SK-N-SH (cell line): Measurements from ENCODE around the gene ADD1. TPM values are rescaled to one million over a fixed set of nuclear protein-coding genes. Genes with fewer than 3 reads are reported as not detected.

Experiments
- CTCF ChIA-PET: fragments of 300-600, 350-600 bp; formaldehyde crosslinking; extraction: SDS; loops from one replicate; lab custom pipeline; 2021; lab: Yijun Ruan, JAX
- POLR2A ChIA-PET: fragments of 350-600 bp; sonication (Branson Sonifier 250); formaldehyde crosslinking; extraction: SDS; loops from one replicate; lab custom pipeline; 2020; ENCODE audit warnings: antibody characterized with exemption, inconsistent platforms; lab: Yijun Ruan, JAX
- DNase-seq: peaks from one replicate; pipeline ENCODE4 v3.0.0; 2012
- H2AFZ ChIP-seq: fragments of 200-600 bp; sonication (generic); 2 replicates; pipeline ENCODE4 v1.8.1; 2016; ENCODE audit warnings: antibody characterized with exemption, mild to moderate bottlenecking, low read depth
- H3F3A ChIP-seq: fragments of 200-600 bp; sonication (generic); replicated peaks from 2 replicates; pipeline ENCODE3; 2016; ENCODE audit warnings: antibody characterized with exemption, mild to moderate bottlenecking; ENCODE audit not compliant: insufficient read depth
- H3K27ac ChIP-seq, 2 experiments: fragments of 200-500 bp in 1 of 2; fragments of 200-600 bp in 1 of 2; sonication (Bioruptor generic) in 1 of 2; sonication (generic), shearing (Covaris generic) in 1 of 2; 2 replicates each; pipeline versions ENCODE4 v1.5.1 to v1.6.1; 2014 to 2016; ENCODE audit warnings: low read depth in 2 of 2, inconsistent platforms in 1 of 2, low read length in 1 of 2, mild to moderate bottlenecking in 1 of 2, mixed read lengths in 1 of 2
- H3K27me3 ChIP-seq: fragments of 200-600 bp; sonication (generic), shearing (Covaris generic); 2 replicates; pipeline ENCODE4 v1.6.1; 2016; ENCODE audit warnings: mixed run types; ENCODE audit not compliant: insufficient read depth
- H3K36me3 ChIP-seq, 2 experiments: fragments of 200-500 bp in 1 of 2; fragments of 200-600 bp in 1 of 2; sonication (Bioruptor generic) in 1 of 2; sonication (generic) in 1 of 2; replicated peaks in 1 of 2; 2 replicates each; pipeline versions ENCODE3 to v1.5.1; 2014 to 2016; ENCODE audit warnings: low read length in 1 of 2, mild to moderate bottlenecking in 1 of 2; ENCODE audit not compliant: insufficient read depth in 2 of 2, control insufficient read depth in 1 of 2
- H3K4me1 ChIP-seq, 2 experiments: fragments of 200-500 bp in 1 of 2; fragments of 200-600 bp in 1 of 2; sonication (Bioruptor generic) in 1 of 2; sonication (generic), shearing (Covaris generic) in 1 of 2; 2 replicates each; pipeline versions ENCODE4 v1.5.1 to v1.6.1; 2014 to 2016; ENCODE audit warnings: low read depth in 1 of 2, low read length in 1 of 2, mixed run types in 1 of 2; ENCODE audit not compliant: insufficient read depth in 2 of 2, control insufficient read depth in 1 of 2
- H3K4me2 ChIP-seq: fragments of 200-600 bp; sonication (generic), shearing (Covaris generic); 2 replicates; pipeline ENCODE4 v1.6.1; 2017; ENCODE audit warnings: mixed run types
- H3K4me3 ChIP-seq, 2 experiments: fragments of 200-500 bp in 1 of 2; fragments of 200-600 bp in 1 of 2; sonication (Bioruptor generic) in 1 of 2; sonication (generic), shearing (Covaris generic) in 1 of 2; 2 replicates each; pipeline versions ENCODE4 v1.5.1 to v1.8.1; 2014 to 2016; ENCODE audit warnings: low read depth in 2 of 2, inconsistent platforms in 1 of 2, low read length in 1 of 2, mild to moderate bottlenecking in 1 of 2, mixed read lengths in 1 of 2, moderate library complexity in 1 of 2
- H3K79me2 ChIP-seq: fragments of 200-600 bp; sonication (generic); 2 replicates; pipeline ENCODE4 v1.8.1; 2017; ENCODE audit warnings: mild to moderate bottlenecking; ENCODE audit not compliant: insufficient read depth
- H3K9ac ChIP-seq: fragments of 200-600 bp; sonication (generic); 2 replicates; pipeline ENCODE4 v1.6.1; 2017; ENCODE audit warnings: mixed run types
- H3K9me2 ChIP-seq: fragments of 200-600 bp; sonication (generic); 2 replicates; pipeline ENCODE4 v1.6.1; 2017; ENCODE audit warnings: mixed run types
- H3K9me3 ChIP-seq: fragments of 200-600 bp; sonication (generic); 2 replicates; pipeline ENCODE4 v1.6.1; 2017; ENCODE audit warnings: mixed run types, mild to moderate bottlenecking, moderate library complexity
- H4K20me1 ChIP-seq: fragments of 200-600 bp; sonication (generic); 2 replicates; pipeline ENCODE4 v1.6.1; 2017; ENCODE audit warnings: mild to moderate bottlenecking, mixed run types; ENCODE audit not compliant: insufficient read depth
- CHD2 ChIP-seq: fragments of 150-350 bp; IDR thresholded peaks from 2 replicates; pipeline ENCODE4 v1.6.1; 2018; ENCODE audit warnings: low read length; ENCODE audit not compliant: partially characterized antibody
- ELF1 ChIP-seq: IDR thresholded peaks from 2 replicates; pipeline ENCODE4 v1.4.0; 2012
- FOSL2 ChIP-seq: IDR thresholded peaks from 2 replicates; pipeline ENCODE4 v1.4.0; 2012; ENCODE audit warnings: low read depth, mild to moderate bottlenecking, moderate library complexity, borderline replicate concordance
- MXI1 ChIP-seq: IDR thresholded peaks from 2 replicates; pipeline ENCODE4 v1.6.1; 2012; ENCODE audit warnings: mild to moderate bottlenecking, low read depth, low read length, improper control_type of control experiment
- RCOR1 ChIP-seq: fragments of 150-350 bp; IDR thresholded peaks from 2 replicates; pipeline ENCODE4 v1.6.1; 2017; ENCODE audit warnings: antibody characterized with exemption, low read length
- RXRA ChIP-seq: IDR thresholded peaks from 2 replicates; pipeline ENCODE4 v1.4.0; 2012; ENCODE audit warnings: low read depth, mild to moderate bottlenecking, borderline replicate concordance
- TEAD4 ChIP-seq: IDR thresholded peaks from 2 replicates; pipeline ENCODE4 v1.4.0; 2012; ENCODE audit warnings: mild to moderate bottlenecking, borderline replicate concordance; ENCODE audit not compliant: insufficient read depth
- WGBS: methylation state at CpG from one replicate; pipeline ENCODE4 v1.1.6; 2017; ENCODE audit warnings: low lambda C conversion rate; 5-methylcytosine and 5-hydroxymethylcytosine counted together
- polyA plus RNA-seq, 3 experiments: library from polyadenylated mRNA; depleted of rRNA; stranded (reverse); fragments of >200 nt; gene quantifications; 2 replicates each; pipeline ENCODE4 v1.2.3, GENCODE V29; 2012
- TF ChIP-seq, protein P1 (sequence below): IDR thresholded peaks from 2 replicates; pipeline ENCODE4; 2012
- TF ChIP-seq, protein P2 (sequence below): fragments of 150-350 bp; IDR thresholded peaks from 2 replicates; pipeline ENCODE4 v1.6.1; 2016; ENCODE audit warnings: mild to moderate bottlenecking, low read depth, low read length
- TF ChIP-seq, protein P3 (sequence below): IDR thresholded peaks from 2 replicates; pipeline ENCODE4 v1.4.0; 2012; ENCODE audit warnings: low read depth
- TF ChIP-seq, protein P4 (sequence below): IDR thresholded peaks from 2 replicates; pipeline ENCODE4 v1.6.1; 2012; ENCODE audit warnings: mild to moderate bottlenecking, low read depth, low read length, moderate library complexity

ADD1 gene
- polyA plus RNA-seq, 1 of the 3 experiments (the other 2 are of a cell fraction) = 155 TPM

DNA sequence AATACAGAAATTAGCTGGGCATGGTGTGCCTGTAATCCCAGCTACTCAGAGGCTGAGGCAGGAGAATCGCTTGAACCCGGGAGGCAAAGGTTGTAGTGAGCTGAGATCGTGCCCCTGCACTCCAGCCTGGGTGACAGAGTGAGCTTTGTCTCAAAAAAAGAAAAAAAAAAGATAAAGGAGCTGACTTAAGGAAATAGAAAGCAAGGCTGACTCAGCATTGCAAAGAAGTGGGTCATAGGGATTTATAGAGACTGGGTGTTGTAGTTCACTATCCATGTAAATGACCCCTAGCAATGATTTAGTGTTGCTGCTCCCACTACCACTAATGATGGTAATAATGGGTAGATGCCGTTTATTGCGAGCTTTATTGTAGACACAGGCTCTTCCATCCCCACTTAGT, 47.6 kb downstream of the ADD1 start:
- TF ChIP-seq MXI1 (no peak), FOSL2 (peak; percentile 10; the same call in 1 of the 2 replicates)
- TF ChIP-seq, protein P1, sequence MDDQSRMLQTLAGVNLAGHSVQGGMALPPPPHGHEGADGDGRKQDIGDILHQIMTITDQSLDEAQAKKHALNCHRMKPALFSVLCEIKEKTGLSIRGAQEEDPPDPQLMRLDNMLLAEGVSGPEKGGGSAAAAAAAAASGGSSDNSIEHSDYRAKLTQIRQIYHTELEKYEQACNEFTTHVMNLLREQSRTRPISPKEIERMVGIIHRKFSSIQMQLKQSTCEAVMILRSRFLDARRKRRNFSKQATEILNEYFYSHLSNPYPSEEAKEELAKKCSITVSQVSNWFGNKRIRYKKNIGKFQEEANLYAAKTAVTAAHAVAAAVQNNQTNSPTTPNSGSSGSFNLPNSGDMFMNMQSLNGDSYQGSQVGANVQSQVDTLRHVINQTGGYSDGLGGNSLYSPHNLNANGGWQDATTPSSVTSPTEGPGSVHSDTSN = no peak
- Histone ChIP-seq H3K9me2 (no peaks in the 10 kb centered on the region), H3F3A (peaks cover 3% of the 10 kb centered on the region), H3K9me3 (no peaks in the 10 kb centered on the region), H3K36me3 (peaks cover 5 to 54% of the 10 kb centered on the region in 2 experiments), H3K4me2 (no peak overlapping the region), H2AFZ (no peak overlapping the region), H3K79me2 (peaks cover 67% of the 10 kb centered on the region; the same call in 1 of the 2 replicates), H3K27me3 (no peaks in the 10 kb centered on the region), H4K20me1 (peaks cover 19% of the 10 kb centered on the region), H3K9ac (no peak overlapping the region), H3K27ac (peak overlapping the region in 1 of 2 experiments; percentile 5; a peak in 2 of 4 replicates), H3K4me1 (peaks cover 0 to 16% of the 10 kb centered on the region in 2 experiments; a peak in 2 of 4 replicates), H3K4me3 (no peak overlapping the region)
- no peak for DNase-seq
- ChIA-PET CTCF (no interaction called here), POLR2A (no interaction called here)
- WGBS = 94% methylated on average over 5 of the region's 5 CpGs

DNA sequence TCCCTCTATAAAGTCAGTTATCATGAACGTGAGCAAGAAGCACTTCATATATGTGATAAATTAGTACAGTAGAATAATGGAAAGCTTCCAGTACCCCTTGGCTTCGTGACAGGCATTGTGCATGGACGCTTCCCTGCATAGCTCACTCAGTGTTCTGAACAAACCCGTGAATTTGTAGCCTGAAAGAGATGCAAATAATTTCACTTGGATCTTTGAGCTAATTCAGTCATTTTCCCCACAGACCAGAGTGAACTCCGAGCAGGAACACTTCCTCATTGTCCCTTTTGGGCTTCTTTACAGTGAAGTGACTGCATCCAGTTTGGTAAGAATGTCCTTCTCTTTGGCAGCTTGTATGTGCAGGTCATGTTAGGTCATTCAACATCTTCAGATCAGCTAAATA, 50.1 kb downstream of the ADD1 start:
- no peaks in the 10 kb centered on the region for H3K27me3 ChIP-seq
- DNase-seq = no peak
- H3K9ac ChIP-seq = no peak overlapping the region
- POLR2A ChIA-PET = no interaction called here
- H3F3A ChIP-seq = no peaks in the 10 kb centered on the region
- H3K4me2 ChIP-seq = no peak overlapping the region
- peaks cover 9% of the 10 kb centered on the region; the same call in 1 of the 2 replicates for H4K20me1 ChIP-seq
- H3K27ac ChIP-seq = no peak overlapping the region
- 94% methylated on average over 5 of the region's 5 CpGs for WGBS
- H3K9me3 ChIP-seq = no peaks in the 10 kb centered on the region
- peaks cover 16 to 63% of the 10 kb centered on the region in 2 experiments for H3K36me3 ChIP-seq
- H3K4me1 ChIP-seq = peaks cover 0 to 2% of the 10 kb centered on the region in 2 experiments; a peak in 1 of 4 replicates
- H3K9me2 ChIP-seq = no peaks in the 10 kb centered on the region
- TF ChIP-seq, protein P2, sequence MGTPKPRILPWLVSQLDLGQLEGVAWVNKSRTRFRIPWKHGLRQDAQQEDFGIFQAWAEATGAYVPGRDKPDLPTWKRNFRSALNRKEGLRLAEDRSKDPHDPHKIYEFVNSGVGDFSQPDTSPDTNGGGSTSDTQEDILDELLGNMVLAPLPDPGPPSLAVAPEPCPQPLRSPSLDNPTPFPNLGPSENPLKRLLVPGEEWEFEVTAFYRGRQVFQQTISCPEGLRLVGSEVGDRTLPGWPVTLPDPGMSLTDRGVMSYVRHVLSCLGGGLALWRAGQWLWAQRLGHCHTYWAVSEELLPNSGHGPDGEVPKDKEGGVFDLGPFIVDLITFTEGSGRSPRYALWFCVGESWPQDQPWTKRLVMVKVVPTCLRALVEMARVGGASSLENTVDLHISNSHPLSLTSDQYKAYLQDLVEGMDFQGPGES = no peak
- TF ChIP-seq, protein P3, sequence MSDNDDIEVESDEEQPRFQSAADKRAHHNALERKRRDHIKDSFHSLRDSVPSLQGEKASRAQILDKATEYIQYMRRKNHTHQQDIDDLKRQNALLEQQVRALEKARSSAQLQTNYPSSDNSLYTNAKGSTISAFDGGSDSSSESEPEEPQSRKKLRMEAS = no peak
- TF ChIP-seq ELF1 = no peak
- no peak for TF ChIP-seq RCOR1
- TF ChIP-seq TEAD4 = no peak
- no peak for TF ChIP-seq RXRA
- no peak for TF ChIP-seq CHD2
- TF ChIP-seq, protein P4, sequence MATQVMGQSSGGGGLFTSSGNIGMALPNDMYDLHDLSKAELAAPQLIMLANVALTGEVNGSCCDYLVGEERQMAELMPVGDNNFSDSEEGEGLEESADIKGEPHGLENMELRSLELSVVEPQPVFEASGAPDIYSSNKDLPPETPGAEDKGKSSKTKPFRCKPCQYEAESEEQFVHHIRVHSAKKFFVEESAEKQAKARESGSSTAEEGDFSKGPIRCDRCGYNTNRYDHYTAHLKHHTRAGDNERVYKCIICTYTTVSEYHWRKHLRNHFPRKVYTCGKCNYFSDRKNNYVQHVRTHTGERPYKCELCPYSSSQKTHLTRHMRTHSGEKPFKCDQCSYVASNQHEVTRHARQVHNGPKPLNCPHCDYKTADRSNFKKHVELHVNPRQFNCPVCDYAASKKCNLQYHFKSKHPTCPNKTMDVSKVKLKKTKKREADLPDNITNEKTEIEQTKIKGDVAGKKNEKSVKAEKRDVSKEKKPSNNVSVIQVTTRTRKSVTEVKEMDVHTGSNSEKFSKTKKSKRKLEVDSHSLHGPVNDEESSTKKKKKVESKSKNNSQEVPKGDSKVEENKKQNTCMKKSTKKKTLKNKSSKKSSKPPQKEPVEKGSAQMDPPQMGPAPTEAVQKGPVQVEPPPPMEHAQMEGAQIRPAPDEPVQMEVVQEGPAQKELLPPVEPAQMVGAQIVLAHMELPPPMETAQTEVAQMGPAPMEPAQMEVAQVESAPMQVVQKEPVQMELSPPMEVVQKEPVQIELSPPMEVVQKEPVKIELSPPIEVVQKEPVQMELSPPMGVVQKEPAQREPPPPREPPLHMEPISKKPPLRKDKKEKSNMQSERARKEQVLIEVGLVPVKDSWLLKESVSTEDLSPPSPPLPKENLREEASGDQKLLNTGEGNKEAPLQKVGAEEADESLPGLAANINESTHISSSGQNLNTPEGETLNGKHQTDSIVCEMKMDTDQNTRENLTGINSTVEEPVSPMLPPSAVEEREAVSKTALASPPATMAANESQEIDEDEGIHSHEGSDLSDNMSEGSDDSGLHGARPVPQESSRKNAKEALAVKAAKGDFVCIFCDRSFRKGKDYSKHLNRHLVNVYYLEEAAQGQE = no peak
- H3K4me3 ChIP-seq = no peak overlapping the region
- H2AFZ ChIP-seq = no peak overlapping the region
- H3K79me2 ChIP-seq = peaks cover 56% of the 10 kb centered on the region
- CTCF ChIA-PET = interaction anchor here (1.1 kb wide), 1 partner anchor 85 kb away, joined by 3 read pairs; no protein-coding TSS in a partner anchor
